Cardiac fibroblast (primary cell): ENCODE results near the gene KCNK2.
A peak's percentile ranks its signal among the peaks of the same experiment; 100 is the strongest.

Experiments used
- DNase-seq, 2 donors: peaks; one replicate each; pipeline versions ENCODE4 v3.0.0 to v3.0.0-alpha.2; 2010; ENCODE audit warnings: low read depth in 2 of 2
- H3K4me3 ChIP-seq, 2 donors: replicated peaks in 1 of 2; 1 replicate in 1 of 2; 2 replicates in 1 of 2; pipeline ENCODE4 v1.5.1; 2011; ENCODE audit warnings: low read depth in 2 of 2, low read length in 2 of 2, mild to moderate bottlenecking in 2 of 2, moderate library complexity in 1 of 2
- CTCF ChIP-seq: IDR thresholded peaks from one replicate; pipeline ENCODE4 v1.5.1; 2011; ENCODE audit warnings: low read depth, mild to moderate bottlenecking, low read length, inconsistent platforms

Gene KCNK2

DNA sequence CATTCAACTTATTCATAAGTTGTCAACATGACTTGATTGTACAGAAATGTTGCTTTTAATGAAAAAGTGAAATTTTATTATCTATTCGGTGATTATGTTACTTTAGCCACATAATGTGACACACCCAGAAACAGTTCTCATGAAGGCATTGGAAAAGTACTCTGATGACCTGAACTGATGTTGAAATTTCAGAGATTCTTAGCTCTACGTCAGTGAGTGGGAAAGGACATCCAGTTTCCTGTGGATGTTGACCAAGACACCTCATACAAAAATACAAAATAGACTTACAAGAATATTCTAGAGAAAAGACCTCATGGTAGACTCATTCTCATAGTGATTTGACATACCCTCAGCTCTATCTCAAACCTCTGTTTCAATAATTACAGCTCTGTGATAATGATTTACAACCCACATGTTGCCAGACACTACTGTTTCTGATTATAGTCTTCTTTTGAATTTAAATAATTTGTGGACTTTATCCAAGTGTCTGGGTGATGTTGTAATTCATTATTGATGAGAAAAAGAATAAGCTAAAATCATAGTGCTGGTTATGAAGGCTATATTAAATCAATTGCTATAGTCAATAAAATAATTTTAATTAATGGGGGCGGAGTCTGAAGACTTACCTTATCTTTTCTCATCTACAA lies 37.3 kb downstream of the KCNK2 start:
- no peak for TF ChIP-seq CTCF
- peak; percentile 54 to 90 for DNase-seq
- no peak overlapping the region for H3K4me3 ChIP-seq

- DNase-seq = no peak
- no peak overlapping the region for H3K4me3 ChIP-seq
- no peak for TF ChIP-seq CTCF
These were observed 46.0 kb downstream of the KCNK2 start for GRCh38 chr1:215128504-215128903.

DNA sequence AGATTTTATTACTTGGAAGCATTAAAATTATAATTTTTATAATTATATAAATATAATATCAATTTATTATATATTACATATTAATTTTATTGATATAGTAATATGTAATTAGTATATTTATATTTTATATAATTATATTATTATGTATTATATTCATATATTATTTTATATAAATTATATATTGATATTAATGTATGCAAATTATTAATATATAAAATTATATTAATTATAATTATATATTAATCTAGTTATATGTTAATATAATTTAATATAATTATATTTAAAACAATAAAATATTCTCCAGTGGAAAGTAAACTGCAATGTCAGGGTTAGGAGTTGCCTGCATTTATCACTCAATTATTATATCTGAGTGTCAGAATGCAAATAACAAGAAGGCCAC lies 48.8 kb downstream of the KCNK2 start:
- no peak for TF ChIP-seq CTCF
- no peak overlapping the region for H3K4me3 ChIP-seq
- no peak for DNase-seq

GRCh38 chr1:215132156-215132555 lies 49.6 kb downstream of the KCNK2 start:
- no peak overlapping the region for H3K4me3 ChIP-seq
- TF ChIP-seq CTCF = no peak
- peak in 1 of 2 donors; percentile 30 for DNase-seq

- H3K4me3 ChIP-seq = no peak overlapping the region
- no peak for TF ChIP-seq CTCF
- no peak for DNase-seq
These were observed 51.0 kb downstream of the KCNK2 start for GRCh38 chr1:215133532-215133931.

DNA sequence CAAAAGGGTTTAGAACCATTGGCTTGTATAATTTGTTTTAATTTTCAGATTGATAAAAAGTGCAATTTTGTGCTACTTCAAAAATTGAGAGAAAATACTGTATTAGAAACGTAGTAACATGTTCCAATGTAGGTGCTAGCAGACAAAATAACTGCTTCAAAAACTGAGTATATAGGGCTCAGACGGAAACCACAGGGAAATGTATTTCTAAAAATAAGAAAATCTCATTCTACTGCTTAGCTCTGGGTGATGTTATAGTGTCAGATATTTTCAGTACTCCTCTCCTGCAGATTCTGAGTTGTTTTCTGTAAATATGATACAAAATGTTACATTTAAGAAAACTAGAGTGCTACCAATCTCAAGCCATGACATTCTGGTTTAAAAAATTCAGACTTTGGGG lies 55.4 kb downstream of the KCNK2 start:
- TF ChIP-seq CTCF = no peak
- DNase-seq = no peak

DNA sequence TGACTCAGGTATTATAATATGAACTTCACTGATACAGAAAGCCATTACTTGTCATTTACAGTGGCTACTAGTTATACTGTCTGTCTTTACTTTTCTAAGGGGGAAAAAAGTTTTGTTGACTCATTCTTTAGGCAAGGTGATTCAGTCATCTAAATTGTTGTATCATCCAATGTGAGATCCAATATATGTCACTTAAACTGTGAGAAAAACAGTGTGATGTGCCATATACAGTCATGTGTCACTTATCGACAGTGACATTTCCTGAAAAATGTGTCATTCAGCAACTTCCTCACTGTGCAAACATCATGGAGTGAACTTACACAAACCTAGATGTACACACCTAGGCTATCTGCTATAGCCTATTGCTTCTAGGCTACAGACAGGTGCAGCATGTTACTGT lies 57.6 kb downstream of the KCNK2 start:
- no peak overlapping the region for H3K4me3 ChIP-seq
- no peak for TF ChIP-seq CTCF
- DNase-seq = no peak

More for the DNA sequence above, 55.4 kb downstream of the KCNK2 start:
- no peak overlapping the region for H3K4me3 ChIP-seq
